PC-3 (cell line): ENCODE measurements around the gene RPS5. TPM values are rescaled to one million over a fixed set of nuclear protein-coding genes. Genes with fewer than 3 reads are reported as not detected.

ENCODE experiments used
- ATAC-seq: fragments of 200-7000 bp; cut with Tn5 transposase; 2 replicates; pipeline ENCODE4 v1.9.1; 2020; ENCODE audit warnings: mild to moderate bottlenecking, moderate library complexity
- BruUV-seq: library from RNA; stranded (reverse); fragments of 400-500 nt; replicated peaks from 2 replicates; lab custom pipeline; 2021; lab: Mats Ljungman, UMichigan
- CTCF ChIA-PET: fragments of 300-600 bp; sonication (Branson Sonifier 250); formaldehyde crosslinking; loops from one replicate; lab custom pipeline; 2022; ENCODE audit warnings: antibody characterized with exemption; lab: Charles Lee
- POLR2A ChIA-PET: fragments of 300-600 bp; sonication (Branson Sonifier 250); formaldehyde crosslinking; loops from one replicate; lab custom pipeline; 2022; ENCODE audit warnings: antibody characterized with exemption; ENCODE audit not compliant: unreplicated experiment; lab: Charles Lee
- DNase-seq: peaks from one replicate; pipeline ENCODE4 v3.0.0-alpha.2; 2015
- H2AFZ ChIP-seq: fragments of 300-600 bp; sonication (generic); 2 replicates; pipeline ENCODE4 v1.6.0; 2016; ENCODE audit warnings: antibody characterized with exemption, low read length
- H3F3A ChIP-seq: fragments of 300-600 bp; sonication (generic); one replicate; pipeline ENCODE4 v1.6.0; 2017; ENCODE audit warnings: antibody characterized with exemption, low read length, control low read depth, mild to moderate bottlenecking; ENCODE audit not compliant: unreplicated experiment
- H3K27ac ChIP-seq: fragments of 300-600 bp; sonication (generic); 2 replicates; pipeline ENCODE4 v1.5.1; 2016; ENCODE audit warnings: mild to moderate bottlenecking, low read length
- H3K27me3 ChIP-seq: fragments of 300-600 bp; sonication (generic); 2 replicates; pipeline ENCODE4 v1.6.1; 2016; ENCODE audit warnings: low read length, mixed read lengths
- H3K36me3 ChIP-seq: fragments of 300-600 bp; sonication (generic); 2 replicates; pipeline ENCODE4 v1.6.1; 2016; ENCODE audit warnings: low read depth, mixed run types, low read length, mixed read lengths
- H3K4me1 ChIP-seq: fragments of 300-600 bp; sonication (generic); 2 replicates; pipeline ENCODE4 v1.5.1; 2016; ENCODE audit warnings: low read length; ENCODE audit not compliant: insufficient read depth
- H3K4me2 ChIP-seq: fragments of 300-600 bp; sonication (generic); 2 replicates; pipeline ENCODE4 v1.6.0; 2016; ENCODE audit warnings: low read length
- H3K4me3 ChIP-seq: fragments of 300-600 bp; sonication (generic); 2 replicates; pipeline ENCODE4 v1.5.1; 2016; ENCODE audit warnings: mild to moderate bottlenecking, low read length, mixed read lengths
- H3K79me2 ChIP-seq: fragments of 300-600 bp; sonication (generic); 2 replicates; pipeline ENCODE4 v1.6.1; 2017; ENCODE audit warnings: low read length, mixed read lengths
- H3K9ac ChIP-seq: fragments of 300-600 bp; sonication (generic); 2 replicates; pipeline ENCODE4 v1.6.0; 2016; ENCODE audit warnings: mild to moderate bottlenecking, low read length
- H3K9me2 ChIP-seq: fragments of 300-600 bp; sonication (generic); replicated peaks from 2 replicates; pipeline ENCODE4 v1.6.1; 2016; ENCODE audit warnings: mixed run types, low read length, mixed read lengths
- H3K9me3 ChIP-seq: fragments of 300-600 bp; sonication (generic); 2 replicates; pipeline ENCODE4 v1.6.1; 2016; ENCODE audit warnings: low read length, mixed read lengths
- H4K20me1 ChIP-seq: fragments of 300-600 bp; sonication (generic); 2 replicates; pipeline ENCODE4 v1.6.1; 2016; ENCODE audit warnings: low read length, mixed read lengths
- EZH2 ChIP-seq: fragments of 300-600 bp; sonication (generic); IDR thresholded peaks from one replicate; pipeline ENCODE4 v1.6.1; 2017; ENCODE audit warnings: antibody characterized with exemption, mild to moderate bottlenecking, low read length; ENCODE audit not compliant: unreplicated experiment
- EZH2phosphoT487 ChIP-seq: fragments of 300-600 bp; sonication (generic); IDR thresholded peaks from 2 replicates; pipeline ENCODE4 v1.6.1; 2018; ENCODE audit warnings: mild to moderate bottlenecking, antibody characterized with exemption, low read length, borderline replicate concordance
- intact Hi-C: fragments of 100-400 bp; cut with micrococcal nuclease; formaldehyde crosslinking; loops from 2 replicates; pipeline ENCODE4 v1.9.0; 2023
- total RNA-seq: library from RNA; depleted of rRNA; stranded (reverse); fragments of >200 nt; gene quantifications from 2 replicates; pipeline ENCODE4 v1.2.3, GENCODE V29; 2014
- TF ChIP-seq, protein P1 (sequence below): fragments of 300-600 bp; sonication (generic); conservative IDR thresholded peaks from 2 replicates; pipeline ENCODE4 v1.5.1; 2017; ENCODE audit warnings: antibody characterized with exemption, low read depth, mild to moderate bottlenecking, low read length

The RPS5 gene
- total RNA-seq, 1 experiment from 2014 or later = 3,776 TPM

DNA sequence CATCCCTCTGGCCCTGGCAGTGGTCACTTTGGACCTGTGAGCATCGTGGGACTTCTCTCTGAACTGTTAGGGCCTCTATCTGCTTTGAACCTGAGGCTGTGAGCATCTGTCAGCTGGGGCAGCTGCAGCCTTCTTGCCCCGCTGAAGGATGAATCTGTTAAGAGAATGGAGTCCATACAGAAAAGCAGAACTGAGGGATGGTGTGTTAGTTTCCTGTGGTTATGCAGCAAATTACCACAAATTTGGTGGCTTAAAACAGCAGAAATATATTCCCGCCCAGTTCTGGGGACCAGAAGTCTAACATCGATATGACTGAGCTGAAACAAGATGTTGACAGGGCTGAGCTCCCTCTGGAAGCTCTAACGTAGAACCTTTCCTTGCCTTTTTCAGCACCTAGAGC lies 22.9 kb upstream of the RPS5 start:
- no peaks in the 10 kb centered on the region for H4K20me1 ChIP-seq
- no peaks in the 10 kb centered on the region for H3F3A ChIP-seq
- ChIA-PET CTCF (interaction anchor here (0.7 kb wide), 1 partner anchor 90 kb away, joined by 8 read pairs; no protein-coding TSS in a partner anchor), POLR2A (interaction anchor here (0.6 kb wide), 1 partner anchor 975 kb away, joined by 3 read pairs; no protein-coding TSS in a partner anchor)
- no peaks in the 10 kb centered on the region for H3K27me3 ChIP-seq
- H3K9me2 ChIP-seq = no peaks in the 10 kb centered on the region
- H3K27ac ChIP-seq = no peak overlapping the region
- BruUV-seq = no TSS peak
- DNase-seq = no peak
- TF ChIP-seq EZH2phosphoT487 = no peak
- intact Hi-C loops = no loop called here
- no peak overlapping the region for H3K4me3 ChIP-seq
- H2AFZ ChIP-seq = no peak overlapping the region
- ATAC-seq = no peak
- H3K36me3 ChIP-seq = no peaks in the 10 kb centered on the region
- no peak overlapping the region for H3K4me2 ChIP-seq
- peaks cover 9% of the 10 kb centered on the region for H3K4me1 ChIP-seq
- no peaks in the 10 kb centered on the region for H3K9me3 ChIP-seq
- no peak overlapping the region for H3K9ac ChIP-seq
- H3K79me2 ChIP-seq = 0 out of 2 replicates have a peak, but pooled peaks cover 8% of the 10 kb centered on the region

DNA sequence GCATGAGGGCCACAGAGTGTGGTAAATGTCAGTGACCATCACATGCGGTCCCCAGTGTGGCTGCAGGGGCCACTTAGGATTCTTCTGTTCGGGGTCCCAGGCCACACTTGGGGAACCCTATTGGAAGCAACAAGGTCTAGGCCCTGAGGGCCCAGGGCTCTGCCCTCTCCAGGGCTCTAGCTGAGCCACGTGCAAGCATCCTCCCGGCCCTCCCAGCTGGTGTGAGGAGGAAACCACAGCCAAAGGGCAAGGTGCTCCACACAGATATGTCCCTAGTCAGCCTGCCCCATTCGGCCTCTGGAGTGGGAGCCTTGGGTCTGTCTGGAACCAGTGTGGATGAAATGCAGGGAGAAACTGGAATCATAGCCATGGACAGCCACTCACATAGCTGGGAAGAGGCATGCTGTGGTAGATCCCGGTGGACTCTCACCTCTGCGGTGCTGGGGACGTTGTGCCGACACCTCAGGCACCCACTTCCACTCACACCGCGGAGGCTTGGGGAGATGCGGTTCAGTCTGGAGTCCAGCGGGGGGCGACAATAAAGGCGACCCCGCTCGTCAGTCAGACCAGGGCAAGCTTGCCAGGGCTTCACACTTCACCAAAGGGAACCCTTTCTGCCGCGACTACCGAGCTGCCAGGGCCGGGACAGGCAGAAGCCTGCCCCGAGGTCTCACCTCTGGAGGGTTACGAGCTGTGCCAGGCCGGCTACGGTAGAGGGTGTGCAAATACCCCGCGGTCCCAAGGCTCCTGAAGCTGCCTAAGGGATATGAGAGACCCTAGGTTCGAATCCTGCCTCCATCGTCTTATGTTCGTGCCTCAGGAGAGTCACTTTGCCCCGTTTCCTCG lies 20.3 kb upstream of the RPS5 start:
- H3K9ac ChIP-seq = no peak overlapping the region
- no peak overlapping the region for H3K4me2 ChIP-seq
- no peaks in the 10 kb centered on the region for H3K36me3 ChIP-seq
- no peaks in the 10 kb centered on the region for H3F3A ChIP-seq
- H3K4me1 ChIP-seq = peaks cover 4% of the 10 kb centered on the region
- H3K27me3 ChIP-seq = no peaks in the 10 kb centered on the region
- intact Hi-C loops = no loop called here
- no peaks in the 10 kb centered on the region for H3K9me3 ChIP-seq
- H3K79me2 ChIP-seq = 0 out of 2 replicates have a peak, but pooled peaks cover 3% of the 10 kb centered on the region
- ChIA-PET CTCF (no interaction called here), POLR2A (no interaction called here)
- no peaks in the 10 kb centered on the region for H4K20me1 ChIP-seq
- no peak overlapping the region for H2AFZ ChIP-seq
- H3K27ac ChIP-seq = no peak overlapping the region
- H3K4me3 ChIP-seq = no peak overlapping the region
- TF ChIP-seq EZH2 (no peak), EZH2phosphoT487 (no peak)
- TF ChIP-seq, protein P1, sequence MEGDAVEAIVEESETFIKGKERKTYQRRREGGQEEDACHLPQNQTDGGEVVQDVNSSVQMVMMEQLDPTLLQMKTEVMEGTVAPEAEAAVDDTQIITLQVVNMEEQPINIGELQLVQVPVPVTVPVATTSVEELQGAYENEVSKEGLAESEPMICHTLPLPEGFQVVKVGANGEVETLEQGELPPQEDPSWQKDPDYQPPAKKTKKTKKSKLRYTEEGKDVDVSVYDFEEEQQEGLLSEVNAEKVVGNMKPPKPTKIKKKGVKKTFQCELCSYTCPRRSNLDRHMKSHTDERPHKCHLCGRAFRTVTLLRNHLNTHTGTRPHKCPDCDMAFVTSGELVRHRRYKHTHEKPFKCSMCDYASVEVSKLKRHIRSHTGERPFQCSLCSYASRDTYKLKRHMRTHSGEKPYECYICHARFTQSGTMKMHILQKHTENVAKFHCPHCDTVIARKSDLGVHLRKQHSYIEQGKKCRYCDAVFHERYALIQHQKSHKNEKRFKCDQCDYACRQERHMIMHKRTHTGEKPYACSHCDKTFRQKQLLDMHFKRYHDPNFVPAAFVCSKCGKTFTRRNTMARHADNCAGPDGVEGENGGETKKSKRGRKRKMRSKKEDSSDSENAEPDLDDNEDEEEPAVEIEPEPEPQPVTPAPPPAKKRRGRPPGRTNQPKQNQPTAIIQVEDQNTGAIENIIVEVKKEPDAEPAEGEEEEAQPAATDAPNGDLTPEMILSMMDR = no peak
- DNase-seq (no peak), ATAC-seq (no peak)
- no peaks in the 10 kb centered on the region for H3K9me2 ChIP-seq
- no TSS peak for BruUV-seq

DNA sequence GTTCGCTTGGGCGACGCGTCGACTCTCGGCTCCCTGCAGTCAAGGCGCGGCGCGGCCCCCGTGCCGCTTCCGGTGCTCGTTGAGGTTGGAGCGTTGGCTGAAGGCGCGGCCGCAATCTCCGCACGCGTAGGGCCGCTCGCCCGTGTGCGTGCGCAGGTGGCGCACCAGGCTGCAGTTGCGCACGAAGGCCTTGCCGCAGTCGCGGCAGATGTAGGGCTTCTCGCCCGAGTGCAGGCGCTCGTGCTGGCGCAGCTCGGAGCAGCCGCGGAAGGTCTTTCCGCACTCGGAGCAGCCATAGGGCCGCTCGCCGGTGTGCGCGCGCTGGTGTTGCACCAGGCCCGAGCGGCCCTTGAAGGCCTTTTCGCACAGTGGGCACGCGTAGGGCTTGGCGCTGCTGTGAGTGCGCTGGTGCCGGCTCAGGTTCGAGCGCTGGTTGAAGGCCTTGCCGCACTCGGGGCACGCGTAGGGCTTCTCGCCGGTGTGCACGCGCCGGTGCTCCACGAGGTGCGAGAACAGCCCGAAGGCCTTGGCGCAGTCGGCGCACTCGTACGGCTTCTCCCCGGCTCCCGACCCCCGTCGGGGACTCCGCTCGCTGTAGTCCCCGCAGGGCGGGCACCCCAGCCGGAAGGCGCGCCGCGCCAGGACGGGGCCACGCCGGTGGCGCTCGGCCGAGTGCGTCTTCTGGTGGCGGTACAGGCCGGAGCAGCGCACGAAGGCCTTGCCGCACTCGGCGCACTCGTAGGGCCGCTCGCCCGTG lies 19.2 kb upstream of the RPS5 start:
- H3K36me3 ChIP-seq = no peaks in the 10 kb centered on the region
- no peak overlapping the region for H3K4me3 ChIP-seq
- intact Hi-C loops = no loop called here
- no peaks in the 10 kb centered on the region for H3K27me3 ChIP-seq
- H3K79me2 ChIP-seq = no peaks in the 10 kb centered on the region
- BruUV-seq = no TSS peak
- no peak overlapping the region for H3K4me2 ChIP-seq
- ATAC-seq (no peak), DNase-seq (no peak)
- TF ChIP-seq EZH2 = no peak
- no peak for TF ChIP-seq EZH2phosphoT487
- TF ChIP-seq, protein P1 = no peak
- no peak overlapping the region for H3K9ac ChIP-seq
- H3K27ac ChIP-seq = no peak overlapping the region
- H3K4me1 ChIP-seq = no peaks in the 10 kb centered on the region
- CTCF ChIA-PET = no interaction called here
- no peaks in the 10 kb centered on the region for H3F3A ChIP-seq
- H2AFZ ChIP-seq = no peak overlapping the region
- POLR2A ChIA-PET = no interaction called here
- H3K9me2 ChIP-seq = no peaks in the 10 kb centered on the region
- H3K9me3 ChIP-seq = no peaks in the 10 kb centered on the region
- H4K20me1 ChIP-seq = no peaks in the 10 kb centered on the region
